BLaER1 (cell line): Measurements from ENCODE around the gene KCNN1.
"Not testable (repeated sequence)": the region's sequence is repeated elsewhere in the genome, so short reads cannot be mapped to it uniquely, and the experiment has no call there.

Experiments
- H3K27ac ChIP-seq: shearing (Covaris generic); formaldehyde crosslinking; 2 replicates; pipeline ENCODE4 v1.8.1; 2022
- H3K27me3 ChIP-seq: shearing (Covaris generic); formaldehyde crosslinking; 2 replicates; pipeline ENCODE4 v1.8.1; 2022
- H3K36me3 ChIP-seq: shearing (Covaris generic); formaldehyde crosslinking; 2 replicates; pipeline ENCODE4 v1.8.1; 2022
- H3K4me1 ChIP-seq: shearing (Covaris generic); formaldehyde crosslinking; 2 replicates; pipeline ENCODE4 v1.8.1; 2022
- H3K4me2 ChIP-seq: shearing (Covaris generic); formaldehyde crosslinking; 2 replicates; pipeline ENCODE4 v1.8.1; 2022
- H3K4me3 ChIP-seq: shearing (Covaris generic); formaldehyde crosslinking; 2 replicates; pipeline ENCODE4 v1.8.1; 2022
- H3K9ac ChIP-seq: shearing (Covaris generic); formaldehyde crosslinking; 2 replicates; pipeline ENCODE4 v1.8.1; 2022
- H3K9me3 ChIP-seq: shearing (Covaris generic); formaldehyde crosslinking; 2 replicates; pipeline ENCODE4 v1.8.1; 2022
- H4K20me1 ChIP-seq: shearing (Covaris generic); formaldehyde crosslinking; 2 replicates; pipeline ENCODE4 v1.8.1; 2022
- Cebpa-rat ChIP-seq: shearing (Covaris generic); IDR thresholded peaks from 2 replicates; pipeline ENCODE4 v1.8.1; 2022

The KCNN1 gene

DNA sequence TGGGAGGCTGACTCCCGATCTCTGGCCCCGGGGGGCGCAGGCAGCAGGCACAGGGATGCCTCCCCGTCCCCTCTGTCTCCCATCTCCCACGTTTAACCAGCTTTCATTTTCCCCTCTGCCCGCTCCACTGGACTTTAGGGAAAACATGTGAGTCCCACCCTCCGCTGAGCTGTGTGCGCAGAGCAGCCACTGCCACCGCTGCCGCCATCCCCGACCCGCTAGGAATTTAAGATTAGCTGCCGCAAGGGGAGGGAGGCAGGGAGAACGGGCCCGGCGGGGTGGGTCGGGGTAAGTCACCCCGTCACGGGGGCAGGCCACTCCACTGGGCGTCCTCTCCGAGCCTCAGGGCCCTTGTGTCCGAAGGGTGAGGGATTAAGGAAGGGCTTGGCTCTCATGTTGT lies 15.5 kb downstream of the KCNN1 start:
- no peaks in the 10 kb centered on the region for H3K27me3 ChIP-seq
- H3K4me3 ChIP-seq: no peak overlapping the region
- H3K36me3 ChIP-seq: no peaks in the 10 kb centered on the region
- H3K4me2 ChIP-seq: peak overlapping the region; percentile 53
- H3K9ac ChIP-seq: peak overlapping the region; percentile 41; the same call in 1 of the 2 replicates
- H4K20me1 ChIP-seq: no peaks in the 10 kb centered on the region
- no peak for TF ChIP-seq Cebpa-rat
- no peaks in the 10 kb centered on the region for H3K9me3 ChIP-seq
- no peak overlapping the region for H3K27ac ChIP-seq
- peaks cover 22% of the 10 kb centered on the region for H3K4me1 ChIP-seq

- no peaks in the 10 kb centered on the region for H3K36me3 ChIP-seq
- no peaks in the 10 kb centered on the region for H4K20me1 ChIP-seq
- H3K4me2 ChIP-seq: no peak overlapping the region
- H3K9ac ChIP-seq: no peak overlapping the region
- no peaks in the 10 kb centered on the region for H3K27me3 ChIP-seq
- no peak overlapping the region for H3K27ac ChIP-seq
- H3K4me1 ChIP-seq: peaks cover 14% of the 10 kb centered on the region
- no peaks in the 10 kb centered on the region for H3K9me3 ChIP-seq
- H3K4me3 ChIP-seq: no peak overlapping the region
- no peak for TF ChIP-seq Cebpa-rat
Observed at GRCh38 chr19:17985037-17985818, 18.3 kb downstream of the KCNN1 start.

- H3K36me3 ChIP-seq, H3K9me3 ChIP-seq, H3K4me3 ChIP-seq, H4K20me1 ChIP-seq, H3K27ac ChIP-seq, H3K9ac ChIP-seq, H3K4me2 ChIP-seq, H3K27me3 ChIP-seq, H3K4me1 ChIP-seq: not testable (repeated sequence)
Observed at GRCh38 chr19:17986569-17986968, 19.7 kb downstream of the KCNN1 start.

GRCh38 chr19:17988161-17988560 lies 21.3 kb downstream of the KCNN1 start:
- H4K20me1 ChIP-seq: no peaks in the 10 kb centered on the region
- no peak overlapping the region for H3K27ac ChIP-seq
- H3K4me1 ChIP-seq: no peaks in the 10 kb centered on the region
- H3K27me3 ChIP-seq: no peaks in the 10 kb centered on the region
- no peaks in the 10 kb centered on the region for H3K9me3 ChIP-seq
- TF ChIP-seq Cebpa-rat: no peak
- no peaks in the 10 kb centered on the region for H3K36me3 ChIP-seq
- H3K9ac ChIP-seq: no peak overlapping the region
- no peak overlapping the region for H3K4me2 ChIP-seq
- no peak overlapping the region for H3K4me3 ChIP-seq

GRCh38 chr19:17989425-17990094 lies 22.7 kb downstream of the KCNN1 start:
- H3K27ac ChIP-seq: no peak overlapping the region
- H4K20me1 ChIP-seq: no peaks in the 10 kb centered on the region
- no peak for TF ChIP-seq Cebpa-rat
- no peaks in the 10 kb centered on the region for H3K27me3 ChIP-seq
- H3K4me1 ChIP-seq: no peaks in the 10 kb centered on the region
- H3K9me3 ChIP-seq: no peaks in the 10 kb centered on the region
- no peak overlapping the region for H3K9ac ChIP-seq
- H3K4me2 ChIP-seq: no peak overlapping the region
- no peaks in the 10 kb centered on the region for H3K36me3 ChIP-seq
- no peak overlapping the region for H3K4me3 ChIP-seq

DNA sequence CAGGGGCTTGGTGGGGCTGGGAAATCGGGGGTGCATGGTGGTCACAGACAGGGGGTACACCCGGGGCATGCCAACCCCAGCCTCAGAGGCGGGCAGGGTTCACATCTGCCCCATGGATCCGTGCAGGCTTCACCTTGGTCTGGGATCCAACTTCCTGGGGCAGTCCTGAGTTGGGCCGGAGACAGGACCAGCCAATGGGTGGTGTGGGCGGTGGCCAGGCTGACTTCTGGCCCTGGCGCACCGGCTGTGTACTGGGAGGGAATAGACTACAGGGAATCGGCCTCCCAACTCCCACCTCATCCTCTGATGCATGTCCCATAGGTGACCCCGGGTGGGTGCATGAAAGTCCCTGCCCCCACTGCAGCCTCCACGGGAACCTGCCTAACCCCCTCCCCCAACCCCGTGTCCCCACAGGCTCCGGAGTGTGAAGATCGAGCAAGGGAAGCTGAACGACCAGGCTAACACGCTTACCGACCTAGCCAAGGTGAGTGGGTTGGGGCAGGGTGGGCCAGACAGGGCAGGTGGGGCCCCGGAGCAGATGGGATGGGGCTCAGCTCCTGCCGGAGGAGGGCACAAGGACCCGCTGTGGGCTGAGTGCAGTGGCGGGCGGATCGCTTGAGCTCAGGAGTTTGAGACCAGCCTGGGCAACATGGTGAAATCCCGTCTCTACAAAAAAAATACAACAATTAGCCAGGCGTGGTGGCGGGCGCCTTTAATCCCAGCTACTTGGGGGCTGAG lies 26.3 kb downstream of the KCNN1 start:
- H3K27me3 ChIP-seq: no peaks in the 10 kb centered on the region
- H3K9ac ChIP-seq: no peak overlapping the region
- no peaks in the 10 kb centered on the region for H3K36me3 ChIP-seq
- H3K9me3 ChIP-seq: no peaks in the 10 kb centered on the region
- no peak for TF ChIP-seq Cebpa-rat
- H3K27ac ChIP-seq: no peak overlapping the region
- peaks cover 4% of the 10 kb centered on the region; the same call in 1 of the 2 replicates for H3K4me1 ChIP-seq
- no peak overlapping the region for H3K4me3 ChIP-seq
- H3K4me2 ChIP-seq: no peak overlapping the region
- H4K20me1 ChIP-seq: no peaks in the 10 kb centered on the region

DNA sequence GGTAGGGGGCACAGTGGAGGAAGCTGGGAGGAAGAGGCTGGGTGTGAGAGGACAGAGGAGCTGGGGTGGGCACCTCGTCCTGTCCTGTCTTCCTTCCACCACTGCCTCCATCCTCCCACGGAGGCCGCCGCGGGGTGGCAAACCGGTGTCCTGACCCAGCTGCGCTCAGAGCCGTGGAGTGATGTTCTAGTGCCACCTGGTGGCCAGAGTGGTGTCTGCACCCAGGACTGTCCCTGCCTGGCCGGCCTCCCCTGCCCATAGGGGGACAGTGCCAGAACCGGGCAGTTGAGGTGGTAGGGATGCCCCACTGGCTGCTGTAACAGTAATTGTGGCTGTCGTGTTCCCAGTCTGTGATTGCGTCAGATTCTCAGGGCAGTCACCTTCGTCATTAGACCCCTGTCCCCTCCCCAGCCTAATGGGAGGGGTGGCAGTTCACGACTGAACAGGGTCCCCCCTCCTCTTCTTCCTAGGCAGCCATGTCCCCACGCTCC lies 30.0 kb downstream of the KCNN1 start:
- H3K9ac ChIP-seq: no peak overlapping the region
- peaks cover 1% of the 10 kb centered on the region for H4K20me1 ChIP-seq
- TF ChIP-seq Cebpa-rat: no peak
- no peaks in the 10 kb centered on the region for H3K27me3 ChIP-seq
- H3K27ac ChIP-seq: no peak overlapping the region
- no peaks in the 10 kb centered on the region for H3K9me3 ChIP-seq
- peaks cover 15% of the 10 kb centered on the region for H3K4me1 ChIP-seq
- no peak overlapping the region for H3K4me3 ChIP-seq
- peak overlapping the region; percentile 31; the same call in 1 of the 2 replicates for H3K4me2 ChIP-seq
- H3K36me3 ChIP-seq: no peaks in the 10 kb centered on the region

- Histone ChIP-seq H3K4me1 (peaks cover 27% of the 10 kb centered on the region), H3K27ac (no peak overlapping the region), H3K4me2 (no peak overlapping the region), H3K36me3 (peaks cover 4% of the 10 kb centered on the region), H3K9me3 (no peaks in the 10 kb centered on the region), H3K9ac (no peak overlapping the region), H3K27me3 (no peaks in the 10 kb centered on the region), H3K4me3 (no peak overlapping the region), H4K20me1 (peaks cover 14% of the 10 kb centered on the region)
- no peak for TF ChIP-seq Cebpa-rat
Observed at GRCh38 chr19:17997969-17998826, 31.3 kb downstream of the KCNN1 start.

DNA sequence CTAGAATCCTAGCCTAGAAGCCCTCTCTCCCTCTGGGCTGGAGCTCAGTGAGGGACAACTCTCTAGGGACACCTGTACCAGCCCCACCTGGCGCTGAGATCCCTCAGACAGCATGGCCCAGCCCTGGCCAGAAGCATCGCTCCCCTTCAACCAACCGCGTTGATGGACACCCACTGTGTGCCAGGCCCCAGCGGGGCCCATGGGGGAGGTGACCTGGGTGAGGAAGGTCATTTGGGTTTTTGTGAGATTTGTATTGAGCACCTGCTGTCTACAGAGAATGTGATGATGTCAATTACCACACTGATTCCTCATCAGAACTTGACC lies 31.9 kb downstream of the KCNN1 start:
- H4K20me1 ChIP-seq: peaks cover 20% of the 10 kb centered on the region
- H3K4me2 ChIP-seq: no peak overlapping the region
- no peak overlapping the region for H3K9ac ChIP-seq
- peaks cover 33% of the 10 kb centered on the region for H3K4me1 ChIP-seq
- no peak for TF ChIP-seq Cebpa-rat
- H3K27me3 ChIP-seq: no peaks in the 10 kb centered on the region
- H3K9me3 ChIP-seq: no peaks in the 10 kb centered on the region
- peaks cover 10% of the 10 kb centered on the region for H3K36me3 ChIP-seq
- no peak overlapping the region for H3K4me3 ChIP-seq
- no peak overlapping the region for H3K27ac ChIP-seq
